ENCODE measurements around the gene SFSWAP. TPM values are rescaled to one million over a fixed set of nuclear protein-coding genes. Genes with fewer than 3 reads are reported as not detected.
A peak's percentile ranks its signal among the peaks of the same experiment; 100 is the strongest.

The SFSWAP gene
- total RNA-seq, 1 donor from 2014 or later = 14.5 TPM

DNA sequence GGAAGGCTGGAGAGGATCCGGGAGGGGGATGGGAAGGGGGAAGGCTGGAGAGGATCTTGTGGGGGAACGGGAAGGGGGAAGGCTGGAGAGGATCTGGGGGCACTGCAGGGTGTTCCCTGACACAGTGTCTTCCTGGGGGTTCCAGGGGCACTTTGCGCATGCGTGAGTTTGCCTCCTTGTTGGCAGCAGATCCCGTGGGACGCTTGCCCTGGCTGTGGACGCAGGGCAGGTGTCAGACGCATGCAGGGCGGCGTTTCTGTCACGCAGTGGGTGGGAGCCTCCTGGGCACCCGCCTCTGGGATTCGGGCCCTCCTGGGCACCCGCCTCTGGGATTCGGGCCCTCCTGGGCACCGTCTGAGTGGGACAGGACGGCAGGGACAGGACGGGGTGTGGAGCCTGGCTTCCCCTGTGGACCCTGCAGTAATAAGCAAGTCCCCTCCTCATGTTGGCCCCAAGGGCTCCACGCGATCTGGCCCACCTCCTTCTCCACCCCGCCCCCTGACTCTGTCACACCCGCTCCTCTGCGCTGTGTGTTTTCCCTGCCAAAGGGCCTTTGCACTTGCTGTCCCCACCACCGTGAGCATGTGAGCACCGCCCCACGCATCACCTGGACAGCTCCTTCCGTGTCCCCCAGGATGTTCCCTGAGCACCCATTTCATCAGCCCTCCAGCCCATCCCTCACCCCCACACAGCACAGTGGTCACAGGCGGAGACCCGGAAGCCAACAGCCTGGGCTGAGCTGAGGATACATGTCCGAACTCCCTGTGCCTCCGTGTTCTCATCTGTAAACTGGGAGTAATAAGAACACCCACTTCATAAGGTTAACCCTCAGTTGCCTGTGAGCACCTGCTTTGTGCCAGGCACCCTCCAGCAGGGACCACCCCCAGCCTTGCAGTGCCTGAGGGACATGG is 121.7 kb downstream of the SFSWAP start:
- DNase-seq (ENCODE audit: low read depth in 2 of 2) = no peak

DNA sequence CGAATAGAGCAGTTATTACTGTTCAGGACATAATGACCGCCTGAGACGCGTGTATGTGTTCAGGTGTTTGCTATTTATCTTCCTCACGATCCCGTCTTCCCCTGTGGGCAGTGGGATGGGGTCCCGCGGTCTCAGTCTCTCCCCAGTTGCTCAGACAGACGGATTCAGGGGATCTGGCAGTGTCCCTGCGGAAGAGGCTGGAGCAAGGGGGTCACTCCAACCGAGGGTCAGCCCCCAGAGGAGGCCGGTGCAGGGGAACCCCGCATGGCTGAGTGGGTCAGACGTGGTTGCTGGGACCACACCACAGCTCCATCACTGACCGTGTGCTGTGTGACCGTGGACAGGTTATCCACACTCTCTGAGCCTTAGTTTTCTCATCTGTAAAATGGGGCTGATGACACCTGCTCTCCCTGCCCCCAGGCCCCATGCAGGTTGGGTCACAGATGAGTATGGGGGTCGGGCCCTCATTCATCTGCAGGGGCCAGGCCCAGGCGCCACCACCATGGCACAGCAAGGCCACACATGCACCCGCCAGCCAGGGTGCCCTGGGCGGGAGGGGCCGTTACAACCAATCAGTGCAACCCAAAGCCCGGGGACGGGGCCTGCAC is 122.5 kb downstream of the SFSWAP start:
- no peak for DNase-seq (ENCODE audit: low read depth in 2 of 2)

GRCh38 chr12:131833896-131834641 is 123.2 kb downstream of the SFSWAP start:
- peak in 1 of 2 donors; percentile 32 for DNase-seq (ENCODE audit: low read depth in 2 of 2)

GRCh38 chr12:131834798-131835615 is 124.1 kb downstream of the SFSWAP start:
- DNase-seq (ENCODE audit: low read depth in 2 of 2) = no peak

- DNase-seq (ENCODE audit: low read depth in 2 of 2) = no peak
Observed at GRCh38 chr12:131835616-131836171, 124.8 kb downstream of the SFSWAP start.

DNA sequence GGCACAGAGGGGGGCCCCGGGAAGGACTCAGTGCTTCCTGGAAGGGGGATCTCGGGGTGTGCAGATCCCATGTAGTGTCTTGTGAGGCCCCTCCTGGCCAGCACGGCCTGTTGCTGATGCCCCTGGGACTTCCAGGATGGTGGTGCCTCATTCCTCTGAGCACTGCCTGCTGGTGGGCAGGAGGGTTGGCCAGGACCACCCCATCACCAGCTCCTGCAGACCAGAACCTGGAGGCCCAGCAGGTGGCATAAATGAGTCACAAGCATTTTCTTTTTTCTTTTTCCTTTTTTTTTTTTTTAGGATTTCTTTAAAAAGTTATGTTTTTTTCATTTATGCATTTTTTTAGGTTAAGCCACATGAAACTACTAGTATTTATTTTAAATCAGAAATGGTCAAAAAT is 125.3 kb downstream of the SFSWAP start:
- peak in 1 of 2 donors; percentile 45 for DNase-seq (ENCODE audit: low read depth in 2 of 2)

GRCh38 chr12:131836714-131837397 is 126.0 kb downstream of the SFSWAP start:
- no peak for DNase-seq (ENCODE audit: low read depth in 2 of 2)

- DNase-seq (ENCODE audit: low read depth in 2 of 2) = no peak
Observed at GRCh38 chr12:131840643-131841416, 129.9 kb downstream of the SFSWAP start.

DNA sequence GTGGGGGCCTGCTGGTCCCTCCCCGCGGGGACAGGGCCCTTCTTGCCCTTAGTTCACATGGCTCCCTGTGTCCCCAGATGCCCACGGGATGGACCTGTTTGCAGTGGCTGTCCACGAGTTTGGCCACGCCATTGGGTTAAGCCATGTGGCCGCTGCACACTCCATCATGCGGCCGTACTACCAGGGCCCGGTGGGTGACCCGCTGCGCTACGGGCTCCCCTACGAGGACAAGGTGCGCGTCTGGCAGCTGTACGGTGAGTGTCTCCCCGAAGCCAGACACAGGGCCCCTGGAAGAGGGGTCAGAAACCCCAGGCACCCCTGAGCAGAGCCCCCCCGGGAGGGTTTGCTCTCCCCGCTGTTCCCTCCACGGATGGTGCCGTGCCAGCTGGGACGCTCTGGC is 130.7 kb downstream of the SFSWAP start:
- no peak for DNase-seq (ENCODE audit: low read depth in 2 of 2)

- no peak for DNase-seq (ENCODE audit: low read depth in 2 of 2)
Observed at GRCh38 chr12:131842169-131842568, 131.3 kb downstream of the SFSWAP start.

DNA sequence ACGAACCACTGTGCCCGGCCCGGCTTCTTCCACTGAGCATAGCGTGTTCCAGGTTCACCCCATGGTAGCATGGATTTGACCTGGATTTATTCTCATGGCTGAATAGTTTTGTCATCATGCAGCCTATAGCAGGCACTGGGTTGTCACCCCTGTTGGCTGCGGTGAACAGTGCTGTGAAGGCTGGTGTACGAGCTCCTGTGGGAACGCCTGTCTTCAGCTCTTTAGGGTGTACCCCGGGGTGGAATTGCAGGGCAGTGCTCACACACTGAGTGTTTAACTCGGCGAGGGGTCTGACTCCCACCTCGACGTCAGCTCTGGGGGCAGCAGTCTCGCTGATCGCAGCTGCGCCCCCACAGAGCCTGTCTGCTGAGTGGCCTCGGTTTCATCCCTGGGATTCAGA is 132.6 kb downstream of the SFSWAP start:
- DNase-seq (ENCODE audit: low read depth in 2 of 2) = no peak

DNA sequence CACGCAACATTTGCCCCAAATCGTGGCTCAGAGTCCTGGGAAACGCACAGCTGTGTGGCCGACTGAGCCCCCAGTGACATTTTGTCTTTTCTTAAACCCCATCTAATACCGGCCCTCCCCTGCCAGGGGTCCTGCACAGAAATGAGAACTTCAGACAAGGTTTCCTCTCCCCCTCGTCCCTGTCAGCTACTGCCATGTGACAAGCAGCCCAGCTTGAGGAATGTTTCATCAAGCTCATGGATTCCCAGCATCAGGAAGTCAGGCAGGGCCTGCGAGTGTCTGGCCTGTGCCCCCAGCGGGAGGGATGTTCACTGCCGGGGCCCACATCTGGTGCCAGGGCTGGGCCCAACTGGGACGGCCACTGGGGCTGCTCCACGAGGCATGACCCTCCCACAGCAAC is 133.2 kb downstream of the SFSWAP start:
- no peak for DNase-seq (ENCODE audit: low read depth in 2 of 2)

DNA sequence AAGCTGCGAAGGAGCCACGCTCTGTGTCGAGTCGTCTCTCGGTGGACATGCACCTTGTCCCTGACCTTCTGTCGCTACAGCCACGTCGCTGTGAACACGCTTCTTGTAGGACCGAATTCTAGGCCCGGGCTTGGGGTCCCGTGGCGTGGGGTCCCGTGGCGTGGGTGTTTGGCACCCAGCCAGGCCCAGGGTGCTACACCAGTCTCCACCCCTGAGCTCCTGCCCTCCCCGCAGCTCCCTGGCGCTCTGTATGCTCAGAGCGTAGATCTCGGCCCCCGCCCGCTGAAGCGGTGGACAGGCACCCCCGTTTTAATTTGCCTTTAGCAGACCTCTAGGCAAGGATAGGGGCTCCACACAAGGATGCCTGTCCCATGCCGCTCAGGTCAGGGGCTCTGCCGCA is 133.8 kb downstream of the SFSWAP start:
- no peak for DNase-seq (ENCODE audit: low read depth in 2 of 2)

DNA sequence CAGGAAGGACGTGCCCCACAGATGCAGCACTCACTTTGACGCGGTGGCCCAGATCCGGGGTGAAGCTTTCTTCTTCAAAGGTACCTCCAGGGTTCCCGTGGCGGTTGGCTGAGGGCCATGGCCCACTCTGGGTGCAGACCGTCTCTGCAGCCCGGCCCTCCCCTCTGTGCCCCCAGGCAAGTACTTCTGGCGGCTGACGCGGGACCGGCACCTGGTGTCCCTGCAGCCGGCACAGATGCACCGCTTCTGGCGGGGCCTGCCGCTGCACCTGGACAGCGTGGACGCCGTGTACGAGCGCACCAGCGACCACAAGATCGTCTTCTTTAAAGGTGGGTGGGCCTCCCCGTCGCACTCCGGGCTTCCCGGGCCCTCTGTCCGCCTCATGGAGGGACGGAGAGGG is 134.2 kb downstream of the SFSWAP start:
- DNase-seq (ENCODE audit: low read depth in 2 of 2) = no peak

GRCh38 chr12:131847456-131847855 is 136.6 kb downstream of the SFSWAP start:
- no peak for DNase-seq (ENCODE audit: low read depth in 2 of 2)

- DNase-seq (ENCODE audit: low read depth in 2 of 2) = no peak
Observed at GRCh38 chr12:131848753-131849152, 137.9 kb downstream of the SFSWAP start.
